Parathyroid adenoma (tissue), 2 donors: ENCODE data around the gene CPA3.

ENCODE experiments used
- H2AFZ ChIP-seq: fragments of 300-600 bp; sonication (generic); one replicate; pipeline ENCODE4 v1.7.0; 2017; ENCODE audit warnings: antibody characterized with exemption, mild to moderate bottlenecking
- H3K27ac ChIP-seq: fragments of 300-600 bp; sonication (generic); one replicate; pipeline ENCODE4 v1.7.0; 2017
- H3K27me3 ChIP-seq: fragments of 300-600 bp; sonication (generic); one replicate; pipeline ENCODE4 v1.7.0; 2017; ENCODE audit warnings: low read length; ENCODE audit not compliant: control insufficient read depth, insufficient read depth
- H3K36me3 ChIP-seq: fragments of 300-600 bp; sonication (generic); one replicate; pipeline ENCODE4 v1.7.0; 2017; ENCODE audit warnings: low read length; ENCODE audit not compliant: control insufficient read depth, insufficient read depth
- H3K4me1 ChIP-seq: fragments of 300-600 bp; sonication (generic); one replicate; pipeline ENCODE4 v1.7.0; 2017; ENCODE audit warnings: control low read depth
- H3K4me2 ChIP-seq: fragments of 300-600 bp; sonication (generic); one replicate; pipeline ENCODE4 v1.7.0; 2017; ENCODE audit warnings: low read length
- H3K4me3 ChIP-seq: fragments of 300-600 bp; sonication (generic); one replicate; pipeline ENCODE4 v1.7.0; 2017; ENCODE audit warnings: low read depth, low read length
- H3K79me2 ChIP-seq: fragments of 300-600 bp; sonication (generic); one replicate; pipeline ENCODE4 v1.7.0; 2017; ENCODE audit warnings: control low read depth
- H3K9ac ChIP-seq: fragments of 300-600 bp; sonication (generic); one replicate; pipeline ENCODE4 v1.7.0; 2017; ENCODE audit warnings: mild to moderate bottlenecking
- H3K9me3 ChIP-seq: fragments of 300-600 bp; sonication (generic); one replicate; pipeline ENCODE4 v1.7.0; 2017; ENCODE audit warnings: low read length; ENCODE audit not compliant: control insufficient read depth
- TF ChIP-seq, protein P1 (sequence below): fragments of 300-600 bp; sonication (generic); IDR thresholded peaks from one replicate; pipeline ENCODE4 v1.7.0; 2017; ENCODE audit warnings: antibody characterized with exemption, mild to moderate bottlenecking
- donor health status: primary hyperparathyroidism.

CPA3 gene

DNA sequence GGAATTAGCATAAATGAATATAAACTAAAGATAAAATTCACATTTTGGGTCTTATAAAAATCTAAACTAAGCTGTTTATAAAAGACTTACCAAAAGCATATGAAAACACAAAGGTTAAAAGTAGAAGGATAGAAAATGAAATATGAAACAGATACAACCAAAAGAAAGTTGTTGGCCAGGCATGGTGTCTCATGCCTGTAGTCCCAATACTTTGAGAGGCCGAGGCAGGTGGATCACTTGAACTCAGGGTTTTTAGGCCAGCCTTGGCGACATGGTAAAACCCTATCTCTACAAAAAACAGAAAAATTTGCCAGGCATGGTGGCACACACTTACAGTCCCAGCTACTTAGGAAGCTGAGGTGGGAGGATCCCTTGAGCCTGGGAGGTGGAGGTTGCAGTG is 51.0 kb downstream of the CPA3 start:
- Histone ChIP-seq H2AFZ (no peak overlapping the region), H3K27ac (no peak overlapping the region), H3K4me3 (no peak overlapping the region), H3K79me2 (no peaks in the 10 kb centered on the region), H3K9me3 (no peaks in the 10 kb centered on the region), H3K36me3 (no peaks in the 10 kb centered on the region), H3K9ac (no peak overlapping the region), H3K4me2 (no peak overlapping the region), H3K27me3 (no peaks in the 10 kb centered on the region), H3K4me1 (no peaks in the 10 kb centered on the region)
- TF ChIP-seq, protein P1, sequence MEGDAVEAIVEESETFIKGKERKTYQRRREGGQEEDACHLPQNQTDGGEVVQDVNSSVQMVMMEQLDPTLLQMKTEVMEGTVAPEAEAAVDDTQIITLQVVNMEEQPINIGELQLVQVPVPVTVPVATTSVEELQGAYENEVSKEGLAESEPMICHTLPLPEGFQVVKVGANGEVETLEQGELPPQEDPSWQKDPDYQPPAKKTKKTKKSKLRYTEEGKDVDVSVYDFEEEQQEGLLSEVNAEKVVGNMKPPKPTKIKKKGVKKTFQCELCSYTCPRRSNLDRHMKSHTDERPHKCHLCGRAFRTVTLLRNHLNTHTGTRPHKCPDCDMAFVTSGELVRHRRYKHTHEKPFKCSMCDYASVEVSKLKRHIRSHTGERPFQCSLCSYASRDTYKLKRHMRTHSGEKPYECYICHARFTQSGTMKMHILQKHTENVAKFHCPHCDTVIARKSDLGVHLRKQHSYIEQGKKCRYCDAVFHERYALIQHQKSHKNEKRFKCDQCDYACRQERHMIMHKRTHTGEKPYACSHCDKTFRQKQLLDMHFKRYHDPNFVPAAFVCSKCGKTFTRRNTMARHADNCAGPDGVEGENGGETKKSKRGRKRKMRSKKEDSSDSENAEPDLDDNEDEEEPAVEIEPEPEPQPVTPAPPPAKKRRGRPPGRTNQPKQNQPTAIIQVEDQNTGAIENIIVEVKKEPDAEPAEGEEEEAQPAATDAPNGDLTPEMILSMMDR = no peak

DNA sequence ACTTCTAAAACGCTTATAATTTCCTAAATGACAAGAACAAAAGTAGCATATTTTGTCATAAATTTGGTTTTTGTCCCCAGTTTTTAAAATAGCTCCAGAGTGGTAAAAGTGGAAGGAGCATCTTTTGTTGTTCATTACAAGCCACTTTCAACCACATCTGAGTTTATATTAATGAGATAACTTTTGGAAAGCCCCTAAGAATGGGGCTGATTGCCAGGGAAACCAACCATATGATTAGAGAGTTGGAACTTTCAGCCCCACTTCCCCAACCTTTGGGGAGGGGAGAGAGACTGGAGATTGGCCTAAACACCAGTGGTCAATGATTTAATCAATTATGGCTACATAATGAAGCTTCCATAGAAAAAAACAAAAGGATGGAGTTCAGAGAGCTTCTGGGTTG is 57.4 kb downstream of the CPA3 start:
- no peaks in the 10 kb centered on the region for H3K4me1 ChIP-seq
- TF ChIP-seq, protein P1 = no peak
- H3K79me2 ChIP-seq = no peaks in the 10 kb centered on the region
- no peak overlapping the region for H3K27ac ChIP-seq
- no peaks in the 10 kb centered on the region for H3K27me3 ChIP-seq
- no peak overlapping the region for H3K9ac ChIP-seq
- no peak overlapping the region for H3K4me3 ChIP-seq
- H3K4me2 ChIP-seq = no peak overlapping the region
- no peak overlapping the region for H2AFZ ChIP-seq
- no peaks in the 10 kb centered on the region for H3K36me3 ChIP-seq
- no peaks in the 10 kb centered on the region for H3K9me3 ChIP-seq

DNA sequence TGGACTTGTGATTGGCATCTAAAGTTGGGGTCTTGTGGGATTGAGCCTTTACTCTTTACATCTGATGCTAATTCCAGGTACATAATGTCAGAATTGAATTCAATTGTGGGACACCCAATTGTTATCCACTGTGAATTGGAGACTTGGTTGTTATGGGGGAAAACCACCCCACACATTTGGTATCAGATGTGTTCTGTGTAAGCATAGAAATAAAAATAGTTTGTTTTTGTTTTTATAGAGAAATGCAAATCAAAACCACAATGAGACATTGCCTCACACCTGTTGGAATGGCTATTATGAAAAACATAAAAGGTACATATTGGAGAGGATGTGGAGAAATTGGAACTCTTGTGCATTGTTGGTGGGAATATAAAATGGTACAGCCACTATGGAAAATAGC is 58.5 kb downstream of the CPA3 start:
- Histone ChIP-seq H3K27me3 (no peaks in the 10 kb centered on the region), H3K79me2 (no peaks in the 10 kb centered on the region)
- TF ChIP-seq, protein P1 = no peak

DNA sequence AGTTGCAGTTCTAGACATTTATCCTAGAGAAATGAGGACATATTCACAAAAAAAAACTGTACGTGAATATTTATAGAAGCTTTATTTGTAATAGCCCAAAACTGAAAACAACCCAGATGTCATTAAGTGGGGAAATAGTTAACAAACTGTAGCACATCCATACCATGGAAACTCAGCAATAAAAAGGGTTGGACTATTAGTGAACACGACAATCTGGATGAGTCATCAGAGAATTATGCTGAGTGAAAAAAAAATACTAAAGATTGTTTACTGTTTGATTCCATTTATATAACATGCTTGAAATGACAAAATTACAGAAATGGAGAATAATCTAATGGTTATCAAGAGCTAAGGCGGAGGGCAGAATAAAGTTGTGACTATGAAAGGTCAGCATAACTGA is 59.5 kb downstream of the CPA3 start:
- Histone ChIP-seq H3K4me2 (no peak overlapping the region), H3K27ac (no peak overlapping the region)

More for the DNA sequence above, 58.5 kb downstream of the CPA3 start:
- H3K36me3 ChIP-seq = no peaks in the 10 kb centered on the region
- H3K27ac ChIP-seq = no peak overlapping the region
- no peak overlapping the region for H2AFZ ChIP-seq
- no peaks in the 10 kb centered on the region for H3K4me1 ChIP-seq
- H3K9ac ChIP-seq = no peak overlapping the region
- H3K4me3 ChIP-seq = no peak overlapping the region
- H3K4me2 ChIP-seq = no peak overlapping the region
- H3K9me3 ChIP-seq = no peaks in the 10 kb centered on the region

DNA sequence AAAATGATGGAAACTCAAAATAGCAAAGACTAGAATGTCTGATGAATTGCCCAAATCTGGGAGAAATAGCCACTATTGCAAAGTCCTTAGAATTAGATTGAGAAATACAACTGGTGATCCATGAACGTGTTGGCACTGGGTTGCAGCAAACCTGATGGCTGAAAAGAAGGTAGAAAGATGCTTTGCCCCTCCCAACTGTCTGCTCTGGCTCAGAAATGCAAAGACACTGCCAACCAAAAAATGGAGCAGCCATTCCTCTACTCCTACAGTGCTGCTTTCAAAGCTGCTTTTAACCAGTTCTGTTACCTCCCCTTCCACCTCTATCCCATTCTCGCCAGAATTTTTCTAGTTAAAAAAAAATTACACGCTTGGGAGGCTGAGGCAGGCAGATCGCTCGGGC is 60.7 kb downstream of the CPA3 start:
- H3K4me1 ChIP-seq = no peaks in the 10 kb centered on the region
- no peak overlapping the region for H3K9ac ChIP-seq
- H3K4me2 ChIP-seq = no peak overlapping the region
- no peaks in the 10 kb centered on the region for H3K9me3 ChIP-seq
- no peak overlapping the region for H3K27ac ChIP-seq
- TF ChIP-seq, protein P1 = no peak
- H3K4me3 ChIP-seq = no peak overlapping the region
- no peaks in the 10 kb centered on the region for H3K36me3 ChIP-seq
- no peaks in the 10 kb centered on the region for H3K79me2 ChIP-seq
- no peaks in the 10 kb centered on the region for H3K27me3 ChIP-seq
- no peak overlapping the region for H2AFZ ChIP-seq

More for the DNA sequence above, 59.5 kb downstream of the CPA3 start:
- no peaks in the 10 kb centered on the region for H3K9me3 ChIP-seq
- no peak overlapping the region for H3K4me3 ChIP-seq
- H3K9ac ChIP-seq = no peak overlapping the region
- no peaks in the 10 kb centered on the region for H3K36me3 ChIP-seq
- H3K4me1 ChIP-seq = no peaks in the 10 kb centered on the region
- TF ChIP-seq, protein P1 = no peak
- no peak overlapping the region for H2AFZ ChIP-seq
- no peaks in the 10 kb centered on the region for H3K27me3 ChIP-seq
- no peaks in the 10 kb centered on the region for H3K79me2 ChIP-seq
